ENCODE results near the gene DLG2.
"Not testable (repeated sequence)": the region's sequence is repeated elsewhere in the genome, so short reads cannot be mapped to it uniquely, and the experiment has no call there.

DLG2 gene

DNA sequence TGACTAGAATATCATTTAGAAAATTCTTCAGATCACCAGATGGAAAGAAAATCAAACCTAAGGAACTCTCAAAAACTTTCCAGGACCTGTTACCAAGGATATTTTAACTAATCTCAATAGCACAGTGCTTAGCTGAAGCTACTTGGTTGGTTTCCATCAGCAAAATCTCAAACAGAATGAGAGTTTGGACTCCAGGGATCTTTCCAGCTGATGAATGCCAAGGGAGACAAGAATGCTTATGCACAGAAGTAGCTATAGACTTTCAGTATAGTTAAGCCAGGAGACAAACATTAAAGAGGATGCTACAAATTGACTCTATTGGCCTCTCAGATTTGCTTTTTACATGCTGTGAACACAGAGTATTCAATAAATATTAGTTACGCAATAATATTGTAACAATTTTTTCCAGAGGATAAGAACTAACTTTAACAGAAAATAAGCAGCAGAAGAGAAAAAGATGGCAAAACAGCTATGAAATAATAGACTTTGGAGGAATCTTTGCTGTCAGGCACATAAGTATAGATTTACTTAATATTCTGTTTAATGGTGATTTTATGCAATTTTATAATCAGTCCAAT is 331.4 kb downstream of the DLG2 start:
- Mint-ChIP-seq H3K27me3 (ENCODE audit: low read depth, poor library complexity) (no peaks in the 10 kb centered on the region), H3K4me3 (no peak overlapping the region), H3K27ac (no peak overlapping the region), H3K4me1 (peaks cover 25% of the 10 kb centered on the region), H3K9me3 (no peaks in the 10 kb centered on the region), H3K36me3 (ENCODE audit: low read depth) (no peaks in the 10 kb centered on the region)
- TF ChIP-seq CTCF (IDR thresholded peaks at IDR 0.05): no peak
- DNase-seq: no peak

DNA sequence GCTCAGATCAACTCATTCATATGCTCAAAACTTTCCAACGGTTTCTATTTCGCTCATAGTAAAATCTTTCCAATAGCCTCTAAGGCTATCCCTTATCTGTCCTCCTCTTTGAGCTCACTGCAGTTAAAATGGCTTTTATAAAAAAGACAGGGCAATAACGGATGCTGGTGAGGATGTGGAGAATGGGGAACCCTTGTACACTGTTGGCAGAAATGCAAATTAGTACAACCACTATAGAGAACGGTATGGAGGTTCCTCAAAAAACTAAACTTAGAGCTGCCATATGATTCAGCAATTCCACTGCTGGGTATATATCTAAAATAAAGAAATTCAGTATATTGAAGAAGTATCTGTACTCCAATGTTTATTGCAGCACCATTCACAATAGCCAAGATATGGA is 345.6 kb downstream of the DLG2 start:
- TF ChIP-seq CTCF (IDR thresholded peaks at IDR 0.05): no peak
- H3K27ac Mint-ChIP-seq: no peak overlapping the region
- no peaks in the 10 kb centered on the region for H3K27me3 Mint-ChIP-seq (ENCODE audit: low read depth, poor library complexity)
- H3K4me1 Mint-ChIP-seq: peaks cover 6% of the 10 kb centered on the region
- no peak for DNase-seq
- no peaks in the 10 kb centered on the region for H3K36me3 Mint-ChIP-seq (ENCODE audit: low read depth)
- no peak overlapping the region for H3K4me3 Mint-ChIP-seq
- no peaks in the 10 kb centered on the region for H3K9me3 Mint-ChIP-seq

- TF ChIP-seq CTCF (IDR thresholded peaks at IDR 0.05): no peak
Measured at GRCh38 chr11:85279267-85279666, 347.9 kb downstream of the DLG2 start.

DNA sequence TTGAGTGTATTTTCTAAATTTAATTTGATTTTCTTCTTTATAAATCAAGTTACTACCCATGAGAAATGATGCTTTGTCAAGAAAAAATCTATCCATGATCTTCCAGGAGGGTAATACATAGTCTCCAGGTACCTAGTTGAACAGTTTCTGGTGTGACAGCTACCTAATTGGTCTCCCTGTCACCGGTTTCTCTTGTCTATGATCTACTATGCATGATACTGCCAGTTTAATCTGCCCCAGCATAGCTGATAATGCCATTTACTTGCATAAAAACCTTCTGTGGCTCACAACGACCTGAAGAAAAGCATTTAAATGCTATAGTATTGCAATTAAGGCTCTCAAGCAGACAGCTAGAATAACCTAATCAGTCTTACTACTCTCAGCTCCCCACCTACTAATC is 349.5 kb downstream of the DLG2 start:
- no peaks in the 10 kb centered on the region for H3K36me3 Mint-ChIP-seq (ENCODE audit: low read depth)
- no peak for DNase-seq
- no peaks in the 10 kb centered on the region for H3K27me3 Mint-ChIP-seq (ENCODE audit: low read depth, poor library complexity)
- H3K4me3 Mint-ChIP-seq: no peak overlapping the region
- no peak for TF ChIP-seq CTCF (IDR thresholded peaks at IDR 0.05)
- peaks cover 7% of the 10 kb centered on the region for H3K9me3 Mint-ChIP-seq
- peaks cover 6% of the 10 kb centered on the region for H3K4me1 Mint-ChIP-seq
- H3K27ac Mint-ChIP-seq: no peak overlapping the region

More at GRCh38 chr11:85279267-85279666, 347.9 kb downstream of the DLG2 start:
- Mint-ChIP-seq H3K9me3 (peaks cover 4% of the 10 kb centered on the region), H3K4me3 (no peak overlapping the region), H3K27me3 (ENCODE audit: low read depth, poor library complexity) (no peaks in the 10 kb centered on the region), H3K27ac (no peak overlapping the region), H3K4me1 (peaks cover 6% of the 10 kb centered on the region), H3K36me3 (ENCODE audit: low read depth) (no peaks in the 10 kb centered on the region)
- DNase-seq: no peak

GRCh38 chr11:85276332-85276731 is 350.8 kb downstream of the DLG2 start:
- peaks cover under 1% of the 10 kb centered on the region for H3K27me3 Mint-ChIP-seq (ENCODE audit: low read depth, poor library complexity)
- H3K9me3 Mint-ChIP-seq: peaks cover 13% of the 10 kb centered on the region
- TF ChIP-seq CTCF (IDR thresholded peaks at IDR 0.05): no peak
- H3K4me3 Mint-ChIP-seq: no peak overlapping the region
- no peaks in the 10 kb centered on the region for H3K36me3 Mint-ChIP-seq (ENCODE audit: low read depth)
- peaks cover 6% of the 10 kb centered on the region for H3K4me1 Mint-ChIP-seq
- no peak overlapping the region for H3K27ac Mint-ChIP-seq
- no peak for DNase-seq

DNA sequence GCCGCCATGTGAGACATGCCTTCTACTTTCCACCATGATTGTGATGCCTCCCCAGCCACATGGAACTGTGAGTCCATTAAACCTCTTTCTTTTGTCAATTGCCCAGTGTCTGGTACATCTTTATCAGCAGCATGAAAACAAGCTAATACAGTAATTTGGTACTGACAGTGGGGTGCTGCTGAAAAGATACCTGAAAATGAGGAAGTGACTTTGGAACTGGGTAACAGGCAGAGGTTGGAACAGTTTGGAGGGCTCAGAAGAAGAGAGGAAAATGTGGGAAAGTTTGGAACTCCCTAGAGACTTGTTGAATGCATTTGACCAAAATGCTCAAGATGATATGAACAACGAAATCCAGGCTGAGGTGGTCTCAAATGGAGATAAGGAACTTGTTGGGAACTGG is 356.8 kb downstream of the DLG2 start:
- not testable (repeated sequence) for H3K4me3 Mint-ChIP-seq; H3K27ac Mint-ChIP-seq; DNase-seq; H3K27me3 Mint-ChIP-seq (ENCODE audit: low read depth, poor library complexity); H3K36me3 Mint-ChIP-seq (ENCODE audit: low read depth); H3K4me1 Mint-ChIP-seq
- H3K9me3 Mint-ChIP-seq: peaks cover 13% of the 10 kb centered on the region

Measured in nephron progenitor cell (in vitro differentiated cells).